Measurements from ENCODE around the gene MACROH2A2.

Gene MACROH2A2

GRCh38 chr10:70090951-70091350 lies 38.3 kb downstream of the MACROH2A2 start:
- H3K4me3 ChIP-seq (replicated peaks; ENCODE audit: low read depth, low read length): no peak overlapping the region
- DNase-seq (ENCODE audit: extremely low read depth, low read depth): no peak
- TF ChIP-seq, protein P1, sequence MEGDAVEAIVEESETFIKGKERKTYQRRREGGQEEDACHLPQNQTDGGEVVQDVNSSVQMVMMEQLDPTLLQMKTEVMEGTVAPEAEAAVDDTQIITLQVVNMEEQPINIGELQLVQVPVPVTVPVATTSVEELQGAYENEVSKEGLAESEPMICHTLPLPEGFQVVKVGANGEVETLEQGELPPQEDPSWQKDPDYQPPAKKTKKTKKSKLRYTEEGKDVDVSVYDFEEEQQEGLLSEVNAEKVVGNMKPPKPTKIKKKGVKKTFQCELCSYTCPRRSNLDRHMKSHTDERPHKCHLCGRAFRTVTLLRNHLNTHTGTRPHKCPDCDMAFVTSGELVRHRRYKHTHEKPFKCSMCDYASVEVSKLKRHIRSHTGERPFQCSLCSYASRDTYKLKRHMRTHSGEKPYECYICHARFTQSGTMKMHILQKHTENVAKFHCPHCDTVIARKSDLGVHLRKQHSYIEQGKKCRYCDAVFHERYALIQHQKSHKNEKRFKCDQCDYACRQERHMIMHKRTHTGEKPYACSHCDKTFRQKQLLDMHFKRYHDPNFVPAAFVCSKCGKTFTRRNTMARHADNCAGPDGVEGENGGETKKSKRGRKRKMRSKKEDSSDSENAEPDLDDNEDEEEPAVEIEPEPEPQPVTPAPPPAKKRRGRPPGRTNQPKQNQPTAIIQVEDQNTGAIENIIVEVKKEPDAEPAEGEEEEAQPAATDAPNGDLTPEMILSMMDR (IDR thresholded peaks at IDR 0.05; ENCODE audit: low read depth, low read length, missing control alignments): no peak

GRCh38 chr10:70092389-70092718 lies 39.7 kb downstream of the MACROH2A2 start:
- no peak overlapping the region for H3K4me3 ChIP-seq (replicated peaks; ENCODE audit: low read depth, low read length)
- TF ChIP-seq, protein P1 (IDR thresholded peaks at IDR 0.05; ENCODE audit: low read depth, low read length, missing control alignments): no peak
- DNase-seq (ENCODE audit: extremely low read depth, low read depth): no peak

DNA sequence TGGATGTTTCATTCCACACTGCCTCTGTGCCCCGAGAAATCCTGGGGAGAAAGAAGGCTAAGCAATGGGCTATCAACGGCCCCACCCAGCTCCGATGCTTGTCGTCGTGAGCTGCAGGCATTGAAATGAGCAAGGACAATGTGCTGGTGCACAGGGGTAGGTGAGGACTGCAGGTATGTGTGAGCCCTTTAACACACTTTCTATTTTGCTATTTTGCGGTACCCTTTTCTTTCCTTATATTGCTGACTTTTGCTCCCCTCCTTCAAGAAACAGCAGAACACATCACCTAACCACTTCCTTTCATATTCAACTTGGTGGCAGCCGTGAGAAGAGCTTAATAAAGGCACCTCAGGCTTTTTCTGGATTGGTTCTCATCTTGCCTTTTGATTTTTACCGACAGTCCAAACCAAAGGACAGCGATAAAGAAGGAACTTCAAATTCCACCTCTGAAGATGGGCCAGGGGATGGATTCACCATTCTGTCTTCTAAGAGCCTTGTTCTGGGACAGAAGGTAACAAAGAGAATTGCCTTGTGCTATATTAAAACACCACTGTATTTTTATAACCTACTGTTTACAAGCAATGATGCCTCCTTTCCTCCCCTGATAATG lies 40.8 kb downstream of the MACROH2A2 start:
- no peak for DNase-seq (ENCODE audit: extremely low read depth, low read depth)
- TF ChIP-seq, protein P1 (IDR thresholded peaks at IDR 0.05; ENCODE audit: low read depth, low read length, missing control alignments): no peak
- no peak overlapping the region for H3K4me3 ChIP-seq (replicated peaks; ENCODE audit: low read depth, low read length)

- no peak for DNase-seq (ENCODE audit: extremely low read depth, low read depth)
- TF ChIP-seq, protein P1 (IDR thresholded peaks at IDR 0.05; ENCODE audit: low read depth, low read length, missing control alignments): no peak
- no peak overlapping the region for H3K4me3 ChIP-seq (replicated peaks; ENCODE audit: low read depth, low read length)
Measured at GRCh38 chr10:70094250-70094649, 41.6 kb downstream of the MACROH2A2 start.

GRCh38 chr10:70096016-70096704 lies 43.5 kb downstream of the MACROH2A2 start:
- no peak overlapping the region for H3K4me3 ChIP-seq (replicated peaks; ENCODE audit: low read depth, low read length)
- no peak for DNase-seq (ENCODE audit: extremely low read depth, low read depth)
- TF ChIP-seq, protein P1 (IDR thresholded peaks at IDR 0.05; ENCODE audit: low read depth, low read length, missing control alignments): no peak

- DNase-seq (ENCODE audit: extremely low read depth, low read depth): no peak
- TF ChIP-seq, protein P1 (IDR thresholded peaks at IDR 0.05; ENCODE audit: low read depth, low read length, missing control alignments): no peak
- H3K4me3 ChIP-seq (replicated peaks; ENCODE audit: low read depth, low read length): no peak overlapping the region
Measured at GRCh38 chr10:70096705-70097420, 44.2 kb downstream of the MACROH2A2 start.

Data from HFF-Myc (cell line).